Measurements from ENCODE around the gene TESMIN. TPM values are rescaled to one million over a fixed set of nuclear protein-coding genes. Genes with fewer than 3 reads are reported as not detected.

Gene TESMIN
- total RNA-seq, result 3.8 and 5.5 TPM in 2 replicates

- Mint-ChIP-seq H3K9me3 (no peaks in the 10 kb centered on the region), H3K36me3 (ENCODE audit: low read depth) (peaks cover 8% of the 10 kb centered on the region), H3K27me3 (ENCODE audit: low read depth) (no peaks in the 10 kb centered on the region), H3K4me3 (ENCODE audit: low read depth) (peak within 1 kb of the TSS; percentile 78), H3K4me1 (ENCODE audit: low read depth) (peaks cover 9% of the 10 kb centered on the region), H3K27ac (peak within 1 kb of the TSS; percentile 33)
- peak; percentile 88 for DNase-seq (ENCODE audit: low spot score)
- intact Hi-C loops (cut with micrococcal nuclease), result loop anchor here (2.0 kb wide), 1 partner anchor 87 kb away; no protein-coding TSS in a partner anchor
Measured at GRCh38 chr11:68751331-68751856, at the start of gene TESMIN. TSS of gene TESMIN (minus strand) at chr11:68751520. CDS start at chr11:68750660, 860 bp downstream.

DNA sequence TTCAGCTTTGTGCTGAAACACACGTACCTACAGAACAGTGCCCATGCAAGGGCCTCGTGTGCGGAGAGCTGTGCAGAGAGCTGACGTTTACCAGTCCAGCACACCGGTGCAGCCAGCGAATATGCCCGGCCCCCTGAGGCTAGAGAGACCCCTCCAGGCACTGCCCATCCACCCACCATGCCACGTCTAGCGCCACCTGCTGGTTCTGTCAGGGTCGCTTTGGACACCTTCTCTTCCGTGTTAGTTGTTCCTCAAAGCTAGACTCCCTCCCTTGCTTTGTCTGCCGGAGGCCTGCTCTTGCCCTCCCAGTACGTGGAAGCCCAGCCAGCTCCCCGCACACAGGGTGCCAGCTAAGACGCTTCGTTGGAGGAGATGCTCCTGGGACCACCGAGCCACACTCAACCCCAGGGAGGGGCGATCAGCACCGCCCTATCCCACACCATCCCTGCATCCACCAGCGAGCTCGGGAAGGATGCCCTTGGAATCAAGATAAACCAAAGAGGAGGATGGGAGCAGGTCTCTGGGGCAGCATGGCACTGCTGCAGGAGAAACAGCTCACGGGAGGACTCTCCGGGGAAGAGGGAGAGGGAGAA lies 47.0 kb upstream of the TESMIN start:
- intact Hi-C loops (cut with micrococcal nuclease), result no loop called here
- H3K36me3 Mint-ChIP-seq (ENCODE audit: low read depth), result peaks cover 40% of the 10 kb centered on the region
- H3K4me3 Mint-ChIP-seq (ENCODE audit: low read depth), result no peak overlapping the region
- no peak for DNase-seq (ENCODE audit: low spot score)
- no peaks in the 10 kb centered on the region for H3K27me3 Mint-ChIP-seq (ENCODE audit: low read depth)
- H3K4me1 Mint-ChIP-seq (ENCODE audit: low read depth), result no peaks in the 10 kb centered on the region
- H3K27ac Mint-ChIP-seq, result no peak overlapping the region
- no peaks in the 10 kb centered on the region for H3K9me3 Mint-ChIP-seq

- Mint-ChIP-seq H3K36me3 (ENCODE audit: low read depth) (peaks cover 39% of the 10 kb centered on the region), H3K27me3 (ENCODE audit: low read depth) (no peaks in the 10 kb centered on the region), H3K4me3 (ENCODE audit: low read depth) (no peak overlapping the region), H3K9me3 (no peaks in the 10 kb centered on the region), H3K4me1 (ENCODE audit: low read depth) (no peaks in the 10 kb centered on the region), H3K27ac (no peak overlapping the region)
- intact Hi-C loops (cut with micrococcal nuclease), result no loop called here
- no peak for DNase-seq (ENCODE audit: low spot score)
Measured at GRCh38 chr11:68796801-68797200, 45.5 kb upstream of the TESMIN start.

DNA sequence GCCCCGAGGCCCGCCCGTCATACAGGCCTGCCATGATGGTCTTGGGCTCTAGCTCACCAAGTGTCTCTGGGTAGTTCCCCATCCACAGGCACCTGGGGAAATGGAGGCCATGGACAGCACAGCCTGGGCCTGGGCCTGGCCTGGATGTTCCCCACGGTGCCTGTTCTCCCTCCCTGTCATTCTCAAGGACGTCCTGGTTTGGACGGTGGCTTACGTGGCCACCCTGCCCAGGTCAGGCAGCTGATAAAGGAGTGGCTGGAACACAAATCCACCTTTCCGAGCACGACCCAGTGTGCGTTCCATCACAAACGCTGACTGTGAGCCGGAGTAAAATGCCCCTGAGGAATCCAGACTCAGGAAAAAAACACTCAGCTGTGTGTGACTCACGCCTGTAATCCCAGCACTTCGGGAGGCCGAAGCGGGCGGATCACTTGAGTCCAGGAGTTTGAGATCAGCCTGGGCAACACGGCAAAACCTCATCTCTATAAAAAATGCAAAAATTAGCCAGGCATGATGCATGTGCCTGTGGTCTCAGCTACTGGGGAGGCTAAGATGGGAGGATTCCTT lies 41.2 kb upstream of the TESMIN start:
- no peak overlapping the region for H3K4me3 Mint-ChIP-seq (ENCODE audit: low read depth)
- no peak overlapping the region for H3K27ac Mint-ChIP-seq
- intact Hi-C loops (cut with micrococcal nuclease), result no loop called here

DNA sequence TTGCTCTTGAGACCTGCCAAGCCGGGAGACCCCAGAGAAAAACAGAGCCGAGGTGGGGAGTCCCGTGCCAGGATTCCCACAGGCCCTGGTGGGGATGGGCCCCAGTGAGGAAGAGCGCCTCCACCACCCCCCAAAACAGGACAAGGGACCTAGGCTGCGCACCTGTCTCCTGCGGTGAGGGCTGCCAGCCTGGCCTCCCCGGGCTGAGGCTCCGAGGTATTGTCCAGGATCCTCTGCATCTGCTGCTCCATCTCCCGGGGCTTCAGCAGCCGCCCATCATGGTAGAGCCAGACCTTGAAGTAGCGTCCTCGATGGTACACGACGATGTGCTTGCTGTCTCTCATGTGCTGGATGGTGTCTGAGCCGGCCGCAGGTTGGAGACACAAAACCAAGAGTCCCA lies 33.3 kb upstream of the TESMIN start:
- Mint-ChIP-seq H3K27me3 (ENCODE audit: low read depth) (no peaks in the 10 kb centered on the region), H3K9me3 (no peaks in the 10 kb centered on the region), H3K4me1 (ENCODE audit: low read depth) (no peaks in the 10 kb centered on the region), H3K36me3 (ENCODE audit: low read depth) (peaks cover 34% of the 10 kb centered on the region), H3K4me3 (ENCODE audit: low read depth) (no peak overlapping the region), H3K27ac (no peak overlapping the region)
- intact Hi-C loops (cut with micrococcal nuclease), result no loop called here
- no peak for DNase-seq (ENCODE audit: low spot score)

More for the DNA sequence above, 41.2 kb upstream of the TESMIN start:
- Mint-ChIP-seq H3K36me3 (ENCODE audit: low read depth) (peaks cover 28% of the 10 kb centered on the region), H3K27me3 (ENCODE audit: low read depth) (no peaks in the 10 kb centered on the region), H3K4me1 (ENCODE audit: low read depth) (no peaks in the 10 kb centered on the region), H3K9me3 (no peaks in the 10 kb centered on the region)
- no peak for DNase-seq (ENCODE audit: low spot score)

DNA sequence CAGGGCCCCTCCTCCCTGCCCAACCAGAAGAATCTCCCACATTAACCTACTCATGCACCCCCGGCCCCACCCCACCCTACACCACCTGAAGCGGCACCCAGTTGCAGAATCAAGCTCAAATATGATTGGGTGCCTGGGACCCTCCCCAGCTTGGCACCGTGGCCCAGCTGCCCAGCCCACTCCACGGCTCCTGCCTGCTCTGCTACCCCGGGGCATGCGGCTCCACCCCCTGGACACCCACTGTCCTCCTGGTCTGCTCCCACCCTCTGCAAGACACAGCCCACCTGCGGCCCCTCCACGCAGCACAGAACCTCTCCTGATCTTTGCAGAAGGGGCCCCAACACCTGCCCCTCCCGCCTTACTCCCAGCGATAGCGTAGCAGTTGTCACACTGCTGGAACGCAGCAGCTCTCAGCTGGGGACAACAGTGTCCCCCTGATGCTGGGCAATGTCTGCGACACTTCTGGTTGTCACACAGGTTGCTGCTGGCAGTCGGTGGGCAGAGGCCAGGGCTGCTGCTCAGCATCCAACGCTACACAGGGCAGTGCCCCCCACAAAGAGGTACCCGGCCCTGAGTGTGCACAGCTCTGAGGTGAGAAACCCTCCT lies 32.0 kb upstream of the TESMIN start:
- intact Hi-C loops (cut with micrococcal nuclease), result no loop called here
- no peaks in the 10 kb centered on the region for H3K4me1 Mint-ChIP-seq (ENCODE audit: low read depth)
- no peak for DNase-seq (ENCODE audit: low spot score)
- H3K9me3 Mint-ChIP-seq, result no peaks in the 10 kb centered on the region
- H3K27ac Mint-ChIP-seq, result no peak overlapping the region
- H3K36me3 Mint-ChIP-seq (ENCODE audit: low read depth), result peaks cover 39% of the 10 kb centered on the region
- H3K27me3 Mint-ChIP-seq (ENCODE audit: low read depth), result no peaks in the 10 kb centered on the region
- no peak overlapping the region for H3K4me3 Mint-ChIP-seq (ENCODE audit: low read depth)

DNA sequence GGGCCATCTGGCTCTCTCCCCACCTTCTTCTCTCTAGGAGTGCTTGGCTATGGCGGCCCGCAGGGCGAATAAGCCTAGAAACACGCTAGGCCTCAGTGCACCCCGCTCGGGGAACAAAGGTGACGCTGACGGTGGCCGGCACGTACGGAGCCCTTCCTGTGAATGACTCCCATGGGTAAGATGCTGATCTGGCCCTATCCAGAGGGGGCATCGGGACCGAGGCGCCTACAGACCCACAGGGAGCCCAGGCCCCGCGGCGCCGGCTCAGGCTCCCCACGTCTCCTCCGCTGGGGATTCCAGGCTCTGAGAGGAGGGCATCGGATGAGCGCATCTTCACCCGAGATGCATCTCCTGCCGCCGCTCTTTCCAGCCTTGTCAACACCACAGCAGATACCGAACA lies 31.4 kb upstream of the TESMIN start:
- Mint-ChIP-seq H3K36me3 (ENCODE audit: low read depth) (peaks cover 45% of the 10 kb centered on the region), H3K9me3 (no peaks in the 10 kb centered on the region)
- intact Hi-C loops (cut with micrococcal nuclease), result no loop called here

DNA sequence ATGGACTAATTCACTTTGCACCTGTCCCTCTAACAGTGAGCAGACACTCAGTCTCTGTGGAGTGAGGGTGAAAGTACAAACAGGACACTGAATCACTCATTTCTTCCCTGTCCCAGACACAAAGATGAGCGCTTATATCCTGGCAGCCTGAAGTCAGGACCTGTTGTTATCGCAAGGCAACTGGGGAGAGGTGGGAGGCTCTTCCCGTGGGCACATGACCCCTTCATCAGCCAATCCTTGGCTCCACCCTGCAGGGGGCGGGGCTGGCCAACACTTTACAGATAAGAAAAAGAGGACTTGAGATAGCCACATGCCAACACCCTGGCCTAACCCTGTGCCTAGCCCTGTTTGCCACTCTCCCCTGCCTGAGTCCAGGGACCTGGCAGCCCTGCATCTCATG lies 29.5 kb upstream of the TESMIN start:
- H3K27ac Mint-ChIP-seq, result no peak overlapping the region
- H3K4me3 Mint-ChIP-seq (ENCODE audit: low read depth), result no peak overlapping the region
- intact Hi-C loops (cut with micrococcal nuclease), result no loop called here
- H3K36me3 Mint-ChIP-seq (ENCODE audit: low read depth), result peaks cover 54% of the 10 kb centered on the region
- H3K9me3 Mint-ChIP-seq, result no peaks in the 10 kb centered on the region
- H3K27me3 Mint-ChIP-seq (ENCODE audit: low read depth), result no peaks in the 10 kb centered on the region
- DNase-seq (ENCODE audit: low spot score), result no peak
- H3K4me1 Mint-ChIP-seq (ENCODE audit: low read depth), result peaks cover 2% of the 10 kb centered on the region

More for the DNA sequence above, 31.4 kb upstream of the TESMIN start:
- Mint-ChIP-seq H3K4me1 (ENCODE audit: low read depth) (no peaks in the 10 kb centered on the region), H3K27ac (no peak overlapping the region), H3K4me3 (ENCODE audit: low read depth) (no peak overlapping the region), H3K27me3 (ENCODE audit: low read depth) (no peaks in the 10 kb centered on the region)
- no peak for DNase-seq (ENCODE audit: low spot score)

GRCh38 chr11:68778205-68778604 lies 26.9 kb upstream of the TESMIN start:
- Mint-ChIP-seq H3K27ac (no peak overlapping the region), H3K27me3 (ENCODE audit: low read depth) (no peaks in the 10 kb centered on the region), H3K4me3 (ENCODE audit: low read depth) (no peak overlapping the region), H3K36me3 (ENCODE audit: low read depth) (peaks cover 63% of the 10 kb centered on the region), H3K9me3 (no peaks in the 10 kb centered on the region), H3K4me1 (ENCODE audit: low read depth) (peaks cover 2% of the 10 kb centered on the region)
- DNase-seq (ENCODE audit: low spot score), result no peak
- intact Hi-C loops (cut with micrococcal nuclease), result no loop called here

DNA sequence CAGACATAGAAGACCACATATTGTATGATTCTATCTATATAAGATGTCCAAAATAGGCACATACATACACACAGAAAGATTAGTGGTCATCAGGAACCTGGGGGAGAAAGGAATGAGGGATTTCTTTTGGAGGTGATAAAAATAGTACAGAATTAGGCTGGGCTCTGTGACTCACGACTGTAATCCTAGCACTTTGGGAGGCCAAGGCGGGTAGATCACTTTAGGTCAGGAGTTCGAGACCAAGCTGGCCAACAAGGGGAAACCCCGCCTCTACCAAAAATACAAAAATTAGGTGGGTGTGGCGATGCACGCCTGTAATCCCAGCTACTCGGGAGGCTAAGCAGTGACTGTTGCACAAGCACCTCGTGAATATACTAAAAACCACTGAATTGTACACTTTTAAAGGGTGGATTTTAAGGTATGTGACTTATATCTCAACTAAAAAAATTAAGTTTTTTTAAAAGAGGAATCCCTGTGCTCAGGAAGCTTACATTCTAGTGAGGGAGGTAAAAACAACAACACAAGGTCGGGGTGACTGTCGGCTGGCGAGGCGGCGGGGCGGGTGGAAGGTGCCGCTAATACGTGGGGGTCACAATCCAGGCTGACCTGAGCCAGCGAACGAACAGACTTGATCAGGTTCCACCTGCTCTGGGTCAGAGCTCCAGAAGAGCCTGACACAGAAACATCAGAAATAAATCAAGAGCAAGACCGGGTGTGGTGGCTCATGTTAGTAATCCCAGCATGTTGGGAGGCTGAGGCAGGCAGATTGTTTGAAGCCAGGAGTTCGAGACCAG lies 25.3 kb upstream of the TESMIN start:
- H3K27ac Mint-ChIP-seq, result no peak overlapping the region

DNA sequence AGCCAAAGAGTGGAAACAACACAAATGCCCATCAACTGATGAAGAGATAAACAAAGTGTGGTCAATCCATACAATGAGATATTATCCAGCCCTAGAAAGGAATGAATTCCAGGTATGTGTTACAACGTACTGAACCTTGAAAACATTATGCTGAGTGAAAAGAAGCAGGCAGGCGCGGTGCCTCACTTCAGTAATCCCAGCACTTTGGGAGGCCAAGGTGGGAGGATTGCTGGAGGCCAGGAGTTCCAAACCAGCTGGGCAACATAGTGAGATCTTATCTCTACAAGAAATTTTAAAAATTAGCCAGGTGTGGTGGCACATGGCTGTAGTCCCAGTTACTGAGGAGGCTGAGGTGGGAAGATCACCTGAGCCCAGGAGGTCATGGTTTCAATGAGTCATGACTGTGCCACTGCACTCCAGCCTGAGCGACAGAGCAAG lies 24.6 kb upstream of the TESMIN start:
- Mint-ChIP-seq H3K4me3 (ENCODE audit: low read depth) (no peak overlapping the region), H3K4me1 (ENCODE audit: low read depth) (peaks cover 2% of the 10 kb centered on the region), H3K36me3 (ENCODE audit: low read depth) (peaks cover 62% of the 10 kb centered on the region), H3K9me3 (no peaks in the 10 kb centered on the region), H3K27ac (no peak overlapping the region), H3K27me3 (ENCODE audit: low read depth) (no peaks in the 10 kb centered on the region)
- intact Hi-C loops (cut with micrococcal nuclease), result no loop called here
- DNase-seq (ENCODE audit: low spot score), result no peak

More for the DNA sequence above, 25.3 kb upstream of the TESMIN start:
- peaks cover 2% of the 10 kb centered on the region for H3K4me1 Mint-ChIP-seq (ENCODE audit: low read depth)
- no peaks in the 10 kb centered on the region for H3K27me3 Mint-ChIP-seq (ENCODE audit: low read depth)
- DNase-seq (ENCODE audit: low spot score), result no peak
- no peak overlapping the region for H3K4me3 Mint-ChIP-seq (ENCODE audit: low read depth)
- H3K9me3 Mint-ChIP-seq, result no peaks in the 10 kb centered on the region
- intact Hi-C loops (cut with micrococcal nuclease), result no loop called here
- H3K36me3 Mint-ChIP-seq (ENCODE audit: low read depth), result peaks cover 66% of the 10 kb centered on the region

GRCh38 chr11:68774194-68774585 lies 22.9 kb upstream of the TESMIN start:
- Mint-ChIP-seq H3K4me1 (ENCODE audit: low read depth) (peaks cover 2% of the 10 kb centered on the region), H3K27me3 (ENCODE audit: low read depth) (no peaks in the 10 kb centered on the region), H3K27ac (no peak overlapping the region), H3K4me3 (ENCODE audit: low read depth) (no peak overlapping the region), H3K36me3 (ENCODE audit: low read depth) (peaks cover 59% of the 10 kb centered on the region), H3K9me3 (no peaks in the 10 kb centered on the region)
- DNase-seq (ENCODE audit: low spot score), result no peak
- intact Hi-C loops (cut with micrococcal nuclease), result no loop called here

All from activated T-helper 2 cell treated with anti-CD3 and anti-CD28 coated beads, Interferon-gamma antibody, Interleukin-2, Interleukin-4, amounts not matched to agents 10 μg/mL and 5 μg/mL and 100 μg/mL, durations not matched to agents 14 hours and 24 hours and 36 hours (primary cell).